H1 (cell line): ENCODE data around the gene VPS37C. TPM values are rescaled to one million over a fixed set of nuclear protein-coding genes. Genes with fewer than 3 reads are reported as not detected.

ENCODE experiments used
- CTCF ChIA-PET: fragments of 300-600 bp; sonication (Branson Sonifier 250); formaldehyde crosslinking; loops from one replicate; lab custom pipeline; 2021; ENCODE audit not compliant: partially characterized antibody; lab: Charles Lee
- POLR2A ChIA-PET: fragments of 300-600 bp; sonication (Branson Sonifier 250); formaldehyde crosslinking; loops from one replicate; lab custom pipeline; 2021; ENCODE audit warnings: inconsistent platforms; ENCODE audit not compliant: partially characterized antibody; lab: Charles Lee
- DNase-seq, 2 experiments: peaks; one replicate each; pipeline versions ENCODE4 v3.0.0 to v3.0.0-alpha.2; 2010 to 2022; ENCODE audit warnings: low spot score in 2 of 2, low read depth in 1 of 2, mixed read lengths in 1 of 2
- FAIRE-seq: peaks from 2 replicates; lab custom pipeline; 2011; peaks lifted over from hg19 to GRCh38; lab: Jason Lieb, UNC
- H2AFZ ChIP-seq: 2 replicates; pipeline ENCODE4 v1.8.1; 2012; ENCODE audit warnings: low read length, inconsistent platforms
- H2AK5ac ChIP-seq: 2 replicates; pipeline ENCODE4 v1.6.1; 2013; ENCODE audit warnings: low read depth, low read length
- H2BK120ac ChIP-seq: replicated peaks from 2 replicates; pipeline ENCODE3; 2013; ENCODE audit warnings: low read depth, low read length, inconsistent platforms
- H2BK12ac ChIP-seq: 2 replicates; pipeline ENCODE4 v1.6.1; 2013; ENCODE audit warnings: low read depth, low read length
- H2BK15ac ChIP-seq: 2 replicates; pipeline ENCODE4 v1.6.1; 2013; ENCODE audit warnings: low read length
- H2BK20ac ChIP-seq: 2 replicates; pipeline ENCODE4 v1.6.1; 2013; ENCODE audit warnings: low read length
- H2BK5ac ChIP-seq: 2 replicates; pipeline ENCODE4 v1.6.1; 2013; ENCODE audit warnings: low read depth, low read length
- H3K14ac ChIP-seq: 2 replicates; pipeline ENCODE4 v1.6.1; 2013; ENCODE audit warnings: inconsistent platforms; ENCODE audit not compliant: insufficient read length
- H3K18ac ChIP-seq: 2 replicates; pipeline ENCODE4 v1.6.1; 2013; ENCODE audit warnings: low read length; ENCODE audit errors: extremely low read depth
- H3K23ac ChIP-seq: 2 replicates; pipeline ENCODE4 v1.6.1; 2013; ENCODE audit warnings: inconsistent platforms; ENCODE audit not compliant: insufficient read length
- H3K23me2 ChIP-seq: 2 replicates; pipeline ENCODE4 v1.6.1; 2013; ENCODE audit warnings: low read depth, low read length
- H3K27ac ChIP-seq: 2 replicates; pipeline ENCODE4 v1.6.1; 2011; ENCODE audit warnings: low read depth, low read length, inconsistent platforms
- H3K27me3 ChIP-seq, 4 experiments: replicated peaks in 1 of 4; 1 replicate in 1 of 4; 2 replicates in 3 of 4; pipeline versions ENCODE4 v1.6.1 to v1.8.1; 2011 to 2013; ENCODE audit warnings: low read length in 3 of 4, mild to moderate bottlenecking in 3 of 4, inconsistent platforms in 2 of 4, mixed read lengths in 2 of 4, moderate library complexity in 1 of 4; ENCODE audit not compliant: control insufficient read depth in 3 of 4, insufficient read depth in 3 of 4; ENCODE audit errors: extremely low read depth in 1 of 4
- H3K36me3 ChIP-seq, 4 experiments: 2 replicates each; pipeline versions ENCODE4 v1.6.1 to v1.8.1; 2011 to 2013; ENCODE audit warnings: mild to moderate bottlenecking in 4 of 4, low read length in 3 of 4, moderate library complexity in 2 of 4, control low read depth in 1 of 4, inconsistent platforms in 1 of 4; ENCODE audit not compliant: insufficient read depth in 4 of 4, control insufficient read depth in 2 of 4
- H3K4ac ChIP-seq: replicated peaks from 2 replicates; pipeline ENCODE3; 2013; ENCODE audit warnings: low read length, low read depth, mixed read lengths, inconsistent platforms; ENCODE audit not compliant: insufficient read length
- H3K4me1 ChIP-seq, 4 experiments: replicated peaks in 1 of 4; 1 replicate in 1 of 4; 2 replicates in 3 of 4; pipeline versions ENCODE4 v1.6.1 to v1.8.1; 2011 to 2013; ENCODE audit warnings: low read length in 3 of 4, inconsistent platforms in 2 of 4, mixed read lengths in 1 of 4; ENCODE audit not compliant: insufficient read depth in 4 of 4, control insufficient read depth in 3 of 4
- H3K4me2 ChIP-seq, 2 experiments: 2 replicates each; pipeline versions ENCODE4 v1.6.1 to v1.8.1; 2011 to 2013; ENCODE audit warnings: low read depth in 2 of 2, low read length in 2 of 2, control low read depth in 1 of 2, inconsistent platforms in 1 of 2, mild to moderate bottlenecking in 1 of 2; ENCODE audit not compliant: insufficient read depth in 1 of 2
- H3K4me3 ChIP-seq, 4 experiments: fragments of 200-600, 300-600 bp in 1 of 4; sonication (generic), shearing (Covaris generic), sonication (Bioruptor Twin) in 1 of 4; 2 replicates each; pipeline versions ENCODE4 v1.5.1 to v1.8.1; 2011 to 2016; ENCODE audit warnings: low read length in 4 of 4, low read depth in 3 of 4, control low read depth in 2 of 4, inconsistent platforms in 2 of 4, mild to moderate bottlenecking in 2 of 4, mixed read lengths in 1 of 4, moderate library complexity in 1 of 4; ENCODE audit not compliant: insufficient read depth in 2 of 4; ENCODE audit errors: extremely low read depth in 1 of 4
- H3K56ac ChIP-seq: replicated peaks from 2 replicates; pipeline ENCODE3; 2013; ENCODE audit warnings: low read depth, mild to moderate bottlenecking, mixed read lengths, low read length, inconsistent platforms; ENCODE audit not compliant: insufficient read length
- H3K79me1 ChIP-seq: 2 replicates; pipeline ENCODE4 v1.6.1; 2013; ENCODE audit warnings: low read depth, low read length, control low read depth
- H3K79me2 ChIP-seq, 2 experiments: 2 replicates each; pipeline versions ENCODE4 v1.6.1 to v1.8.1; 2012 to 2013; ENCODE audit warnings: low read length in 2 of 2, mild to moderate bottlenecking in 2 of 2, inconsistent platforms in 1 of 2; ENCODE audit not compliant: insufficient read depth in 2 of 2, control insufficient read depth in 1 of 2
- H3K9ac ChIP-seq, 4 experiments: replicated peaks in 1 of 4; 1 replicate in 1 of 4; 2 replicates in 3 of 4; pipeline versions ENCODE4 v1.6.1 to v1.8.1; 2011 to 2013; ENCODE audit warnings: low read depth in 3 of 4, low read length in 3 of 4, control low read depth in 2 of 4, mild to moderate bottlenecking in 2 of 4, moderate library complexity in 2 of 4, inconsistent platforms in 1 of 4; ENCODE audit errors: extremely low read depth in 1 of 4
- H3K9me3 ChIP-seq, 2 experiments: 2 replicates each; pipeline versions ENCODE4 v1.6.1 to v1.8.1; 2012 to 2013; ENCODE audit warnings: mild to moderate bottlenecking in 2 of 2, moderate library complexity in 2 of 2, control low read depth in 1 of 2, inconsistent platforms in 1 of 2, low read depth in 1 of 2, low read length in 1 of 2, mixed read lengths in 1 of 2; ENCODE audit not compliant: insufficient read depth in 2 of 2
- H4K20me1 ChIP-seq, 2 experiments: replicated peaks in 1 of 2; 2 replicates each; pipeline versions ENCODE3 to v1.8.1; 2011 to 2013; ENCODE audit warnings: inconsistent platforms in 2 of 2, low read length in 2 of 2, mild to moderate bottlenecking in 1 of 2; ENCODE audit not compliant: insufficient read depth in 2 of 2, control insufficient read depth in 1 of 2
- H4K5ac ChIP-seq: 2 replicates; pipeline ENCODE4 v1.6.1; 2013; ENCODE audit warnings: low read length, low read depth, mixed read lengths, inconsistent platforms; ENCODE audit not compliant: insufficient read length
- H4K8ac ChIP-seq: 2 replicates; pipeline ENCODE4 v1.8.0; 2013; ENCODE audit warnings: mild to moderate bottlenecking, moderate library complexity, low read length, inconsistent platforms; ENCODE audit not compliant: insufficient read depth; ENCODE audit errors: extremely low read depth
- H4K91ac ChIP-seq: replicated peaks from 2 replicates; pipeline ENCODE3; 2013; ENCODE audit warnings: low read length, mixed read lengths, inconsistent platforms; ENCODE audit not compliant: insufficient read length
- CEBPB ChIP-seq: IDR thresholded peaks from 2 replicates; pipeline ENCODE4 v1.6.1; 2012; ENCODE audit warnings: low read depth, low read length
- EP300 ChIP-seq, 2 experiments: IDR thresholded peaks; 1 replicate in 1 of 2; 2 replicates in 1 of 2; pipeline ENCODE4 v1.6.1; 2011 to 2012; ENCODE audit warnings: low read depth in 2 of 2, low read length in 2 of 2, mild to moderate bottlenecking in 2 of 2, borderline replicate concordance in 1 of 2, inconsistent platforms in 1 of 2, moderate library complexity in 1 of 2
- JUN ChIP-seq: IDR thresholded peaks from 2 replicates; pipeline ENCODE4 v1.6.1; 2011; ENCODE audit warnings: low read depth, mild to moderate bottlenecking, improper control_type of control experiment, low read length
- NANOG ChIP-seq: IDR thresholded peaks from 2 replicates; pipeline ENCODE4 v1.6.1; 2011; ENCODE audit warnings: low read length, low read depth, mild to moderate bottlenecking, inconsistent platforms; ENCODE audit not compliant: insufficient read depth, poor library complexity, severe bottlenecking
- RFX5 ChIP-seq: IDR thresholded peaks from 2 replicates; pipeline ENCODE4 v1.6.1; 2011; ENCODE audit warnings: low read depth, low read length, improper control_type of control experiment, borderline replicate concordance
- SUZ12 ChIP-seq: fragments of 200-600 bp; sonication (generic); IDR thresholded peaks from 2 replicates; pipeline ENCODE4 v1.6.1; 2012; ENCODE audit warnings: mild to moderate bottlenecking, inconsistent platforms, low read length, moderate library complexity, mixed read lengths
- TAF7 ChIP-seq: optimal IDR thresholded peaks from 2 replicates; pipeline ENCODE3; 2011; ENCODE audit warnings: low read depth, mild to moderate bottlenecking, inconsistent platforms, low read length, moderate library complexity, borderline replicate concordance
- WGBS, 2 experiments: shearing (Covaris generic) in 1 of 2; methylation state at CpG; one replicate each; pipeline versions ENCODE4 v1.1.6 to v1.1.7; 2013 to 2015; ENCODE audit warnings: low lambda C conversion rate in 2 of 2, mixed read lengths in 2 of 2, inconsistent platforms in 1 of 2, low coverage in 1 of 2, missing lambda C conversion rate in 1 of 2; ENCODE audit not compliant: insufficient replicate concordance in 2 of 2, insufficient coverage in 1 of 2, insufficient read length in 1 of 2; ENCODE audit errors: extremely low coverage in 1 of 2, missing lambda C conversion rate in 1 of 2; 5-methylcytosine and 5-hydroxymethylcytosine counted together
- polyA plus RNA-seq, 7 experiments: library from polyadenylated mRNA; depleted of rRNA in 3 of 7; stranded (reverse) in 5 of 7; unstranded in 2 of 7; fragments of >200 nt in 5 of 7; fragments of 200-250 nt in 2 of 7; gene quantifications; 1 replicate in 5 of 7; 2 replicates in 1 of 7; 4 replicates in 1 of 7; pipeline versions ENCODE4 v1.2.1 to v1.2.3, GENCODE V29; 2011 to 2013; ENCODE audit warnings: missing spikeins in 2 of 7, mixed read lengths in 2 of 7
- total RNA-seq: library from RNA; stranded (reverse); fragmentation: NEBNext Ultra II Directional; extraction: Animal tissue kit (Norgen Biotek cat#: 25700); gene quantifications from 2 replicates; pipeline ENCODE4 v1.2.1, GENCODE V29; 2021
- TF ChIP-seq, protein P1 (sequence below), 3 experiments: IDR thresholded peaks; 1 replicate in 2 of 3; 2 replicates in 1 of 3; pipeline versions ENCODE4 v1.5.1 to v1.6.1; 2011; ENCODE audit warnings: low read length in 3 of 3, mild to moderate bottlenecking in 3 of 3, inconsistent platforms in 2 of 3, low read depth in 1 of 3, moderate library complexity in 1 of 3; ENCODE audit not compliant: insufficient read depth in 1 of 3; ENCODE audit errors: control extremely low read depth in 1 of 3

The VPS37C gene
- total and polyA plus RNA-seq, 2 of the 8 experiments (the other 6 are each of a cell fraction or from before 2014, with no cell fraction given) = 12.9 to 21.0 TPM

DNA sequence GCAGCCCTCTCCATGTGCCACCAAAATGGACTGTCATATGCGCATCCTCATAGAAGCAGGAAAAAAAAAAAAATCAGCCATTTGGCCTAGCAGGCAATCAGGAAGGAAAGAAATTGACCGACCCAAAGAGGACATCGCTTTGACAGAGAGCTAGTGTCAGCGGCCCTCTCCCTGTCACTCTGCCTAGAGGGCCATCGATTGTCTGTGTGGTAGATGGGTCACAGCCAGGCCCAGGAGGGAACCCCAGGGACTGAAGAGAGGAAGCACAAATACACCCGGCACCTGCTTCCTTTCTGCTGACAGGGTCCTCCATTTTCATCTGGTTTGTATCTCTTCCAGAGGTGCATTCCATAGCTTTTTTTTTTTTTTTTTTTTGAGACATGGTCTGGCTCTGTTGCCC is 21.8 kb downstream of the VPS37C start:
- H3K27me3 ChIP-seq = no peaks in the 10 kb centered on the region
- no peak overlapping the region for H2AFZ ChIP-seq
- TF ChIP-seq CEBPB (no peak), TAF7 (no peak), RFX5 (no peak), JUN (no peak), NANOG (no peak), EP300 (IDR thresholded peaks at IDR 0.05; ENCODE audit: borderline replicate concordance in 1 of 2, low read depth in 2 of 2, low read length in 2 of 2) (no peak), SUZ12 (no peak)
- TF ChIP-seq, protein P1, sequence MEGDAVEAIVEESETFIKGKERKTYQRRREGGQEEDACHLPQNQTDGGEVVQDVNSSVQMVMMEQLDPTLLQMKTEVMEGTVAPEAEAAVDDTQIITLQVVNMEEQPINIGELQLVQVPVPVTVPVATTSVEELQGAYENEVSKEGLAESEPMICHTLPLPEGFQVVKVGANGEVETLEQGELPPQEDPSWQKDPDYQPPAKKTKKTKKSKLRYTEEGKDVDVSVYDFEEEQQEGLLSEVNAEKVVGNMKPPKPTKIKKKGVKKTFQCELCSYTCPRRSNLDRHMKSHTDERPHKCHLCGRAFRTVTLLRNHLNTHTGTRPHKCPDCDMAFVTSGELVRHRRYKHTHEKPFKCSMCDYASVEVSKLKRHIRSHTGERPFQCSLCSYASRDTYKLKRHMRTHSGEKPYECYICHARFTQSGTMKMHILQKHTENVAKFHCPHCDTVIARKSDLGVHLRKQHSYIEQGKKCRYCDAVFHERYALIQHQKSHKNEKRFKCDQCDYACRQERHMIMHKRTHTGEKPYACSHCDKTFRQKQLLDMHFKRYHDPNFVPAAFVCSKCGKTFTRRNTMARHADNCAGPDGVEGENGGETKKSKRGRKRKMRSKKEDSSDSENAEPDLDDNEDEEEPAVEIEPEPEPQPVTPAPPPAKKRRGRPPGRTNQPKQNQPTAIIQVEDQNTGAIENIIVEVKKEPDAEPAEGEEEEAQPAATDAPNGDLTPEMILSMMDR (IDR thresholded peaks at IDR 0.05; ENCODE audit: control extremely low read depth in 1 of 3, insufficient read depth in 1 of 3, low read depth in 1 of 3, low read length in 3 of 3) = no peak
- no peaks in the 10 kb centered on the region for H3K9me3 ChIP-seq
- CTCF ChIA-PET = interaction anchor here (0.7 to 3.4 kb wide), 8 partner anchors 9 to 252 kb away, joined by 3 to 28 read pairs (median 3); no protein-coding TSS in a partner anchor
- FAIRE-seq = no peak
- H3K23ac ChIP-seq = no peak overlapping the region
- no peak overlapping the region for H2BK120ac ChIP-seq
- H3K18ac ChIP-seq = no peak overlapping the region
- H3K27ac ChIP-seq = no peak overlapping the region
- H3K9ac ChIP-seq = no peak overlapping the region
- 77% methylated on average over 6 of the region's 6 CpGs; no CpG with 5 or more reads in 1 of the 2 experiments for WGBS, 2 experiments
- no peak overlapping the region for H4K5ac ChIP-seq
- H3K4me1 ChIP-seq = peaks cover 0 to 8% (median 5%) of the 10 kb centered on the region in 4 experiments; a peak in 4 of 7 replicates
- no peak overlapping the region for H2BK12ac ChIP-seq
- H3K23me2 ChIP-seq = no peaks in the 10 kb centered on the region
- H3K56ac ChIP-seq = no peak overlapping the region
- no peak overlapping the region; the same call in 1 of the 2 replicates for H2BK15ac ChIP-seq
- H4K91ac ChIP-seq = no peak overlapping the region
- H3K79me2 ChIP-seq = peaks cover 0 to 10% of the 10 kb centered on the region in 2 experiments; a peak in 1 of 4 replicates
- H4K20me1 ChIP-seq = peaks cover 9 to 16% of the 10 kb centered on the region in 2 experiments
- H3K36me3 ChIP-seq = peaks cover 0 to 3% (median 0%) of the 10 kb centered on the region in 4 experiments; a peak in 1 of 8 replicates
- no peak overlapping the region for H4K8ac ChIP-seq
- H3K79me1 ChIP-seq = peaks cover 6% of the 10 kb centered on the region; the same call in 1 of the 2 replicates
- H3K4ac ChIP-seq = no peak overlapping the region
- H3K4me2 ChIP-seq = no peak overlapping the region
- H2BK20ac ChIP-seq = no peak overlapping the region
- no peak overlapping the region for H3K14ac ChIP-seq
- no peak overlapping the region for H2AK5ac ChIP-seq
- no peak overlapping the region for H3K4me3 ChIP-seq
- POLR2A ChIA-PET = interaction anchor here (0.6 to 1.5 kb wide), 2 partner anchors 11 to 178 kb away, joined by 3 to 5 read pairs; no protein-coding TSS in a partner anchor
- no peak overlapping the region for H2BK5ac ChIP-seq
- DNase-seq = no peak
